Liver (tissue), 9 donors: ENCODE data around the gene ITFG1. TPM values are rescaled to one million over a fixed set of nuclear protein-coding genes. Genes with fewer than 3 reads are reported as not detected.

ENCODE experiments used
- DNase-seq: peaks from one replicate; pipeline ENCODE4 v3.0.0-alpha.2; 2017; ENCODE audit warnings: low spot score
- H3K27ac ChIP-seq, 2 donors: one replicate each; pipeline ENCODE4 v1.7.0; 2013; ENCODE audit warnings: inconsistent platforms in 2 of 2, low read length in 2 of 2, control low read depth in 1 of 2, low read depth in 1 of 2, mild to moderate bottlenecking in 1 of 2
- H3K27me3 ChIP-seq, 4 donors: one replicate each; pipeline versions ENCODE4 v1.6.1 to v1.7.0; 2013; ENCODE audit warnings: low read length in 3 of 4, inconsistent platforms in 1 of 4, mild to moderate bottlenecking in 1 of 4, moderate library complexity in 1 of 4; ENCODE audit not compliant: control insufficient read depth in 4 of 4, insufficient read depth in 4 of 4
- H3K36me3 ChIP-seq, 4 donors: one replicate each; pipeline versions ENCODE4 v1.6.1 to v1.7.0; 2013; ENCODE audit warnings: low read length in 3 of 4, mild to moderate bottlenecking in 3 of 4, low read depth in 1 of 4, moderate library complexity in 1 of 4; ENCODE audit not compliant: control insufficient read depth in 4 of 4, insufficient read depth in 3 of 4
- H3K4me1 ChIP-seq, 4 donors: one replicate each; pipeline versions ENCODE4 v1.6.1 to v1.7.0; 2013; ENCODE audit warnings: low read length in 3 of 4, mild to moderate bottlenecking in 3 of 4, moderate library complexity in 1 of 4; ENCODE audit not compliant: control insufficient read depth in 4 of 4, insufficient read depth in 4 of 4
- H3K4me3 ChIP-seq, 3 donors: one replicate each; pipeline versions ENCODE4 v1.6.1 to v1.7.0; 2013; ENCODE audit warnings: low read length in 3 of 3, control low read depth in 1 of 3, low read depth in 1 of 3, mild to moderate bottlenecking in 1 of 3
- H3K9ac ChIP-seq, 2 donors: one replicate each; pipeline ENCODE4 v1.7.0; 2013; ENCODE audit warnings: low read length in 2 of 2, mild to moderate bottlenecking in 2 of 2, moderate library complexity in 2 of 2, control low read depth in 1 of 2, low read depth in 1 of 2
- H3K9me3 ChIP-seq, 4 donors: one replicate each; pipeline versions ENCODE4 v1.6.1 to v1.7.0; 2013; ENCODE audit warnings: low read length in 3 of 4; ENCODE audit not compliant: control insufficient read depth in 4 of 4
- EGR1 ChIP-seq, 2 donors: IDR thresholded peaks; 2 replicates each; pipeline ENCODE4 v1.6.1; 2016 to 2018; ENCODE audit warnings: antibody characterized with exemption in 2 of 2, low read depth in 2 of 2
- FOXA1 ChIP-seq: IDR thresholded peaks from 2 replicates; pipeline ENCODE4 v1.6.1; 2016; ENCODE audit warnings: antibody characterized with exemption
- FOXA2 ChIP-seq: IDR thresholded peaks from 2 replicates; pipeline ENCODE4 v1.6.1; 2016; ENCODE audit warnings: antibody characterized with exemption
- GABPA ChIP-seq, 2 donors: IDR thresholded peaks in 1 of 2; conservative IDR thresholded peaks in 1 of 2; 2 replicates each; pipeline ENCODE4 v1.6.1; 2016; ENCODE audit warnings: antibody characterized with exemption in 2 of 2, mild to moderate bottlenecking in 1 of 2, moderate library complexity in 1 of 2
- HNF4A ChIP-seq, 2 donors: conservative IDR thresholded peaks; 2 replicates each; pipeline ENCODE4 v1.6.1; 2016; ENCODE audit warnings: antibody characterized with exemption in 2 of 2, mild to moderate bottlenecking in 2 of 2
- HNF4G ChIP-seq: IDR thresholded peaks from 2 replicates; pipeline ENCODE4 v1.6.1; 2016; ENCODE audit warnings: antibody characterized with exemption
- JUND ChIP-seq, 2 donors: IDR thresholded peaks; 2 replicates each; pipeline ENCODE4 v1.6.1; 2016; ENCODE audit warnings: antibody characterized with exemption in 2 of 2
- NR2F2 ChIP-seq: IDR thresholded peaks from 2 replicates; pipeline ENCODE4 v1.6.1; 2016; ENCODE audit warnings: antibody characterized with exemption
- RAD21 ChIP-seq, 2 donors: IDR thresholded peaks; 2 replicates each; pipeline ENCODE4 v1.6.1; 2016; ENCODE audit warnings: antibody characterized with exemption in 2 of 2, mild to moderate bottlenecking in 2 of 2
- RXRA ChIP-seq, 2 donors: IDR thresholded peaks; 2 replicates each; pipeline ENCODE4 v1.6.1; 2017 to 2018; ENCODE audit warnings: antibody characterized with exemption in 2 of 2, mild to moderate bottlenecking in 1 of 2
- SP1 ChIP-seq: IDR thresholded peaks from 2 replicates; pipeline ENCODE4 v1.6.1; 2018; ENCODE audit warnings: antibody characterized with exemption, mild to moderate bottlenecking
- TAF1 ChIP-seq: conservative IDR thresholded peaks from 2 replicates; pipeline ENCODE4 v1.6.1; 2016; ENCODE audit warnings: antibody characterized with exemption, mild to moderate bottlenecking
- YY1 ChIP-seq: IDR thresholded peaks from 2 replicates; pipeline ENCODE4 v1.6.1; 2016; ENCODE audit warnings: antibody characterized with exemption, mild to moderate bottlenecking
- polyA plus RNA-seq, 2 donors: library from polyadenylated mRNA; stranded (reverse) in 1 of 2; unstranded in 1 of 2; fragments of 200-250 nt in 1 of 2; fragments of >200 nt in 1 of 2; fragmentation: Nextera tagmentation in 1 of 2; extraction: Ambion mirVana in 1 of 2; gene quantifications; one replicate each; pipeline versions ENCODE4 v1.2.1 to v1.2.3, GENCODE V29; 2013 to 2015
- total RNA-seq, 2 donors: library from RNA; depleted of rRNA; stranded (reverse); fragments of >200 nt; gene quantifications; one replicate each; pipeline ENCODE4 v1.2.3, GENCODE V29; 2014
- TF ChIP-seq, protein P1 (sequence below): IDR thresholded peaks from 2 replicates; pipeline ENCODE4 v1.6.1; 2016; ENCODE audit warnings: antibody characterized with exemption
- TF ChIP-seq, protein P2 (sequence below): IDR thresholded peaks from 2 replicates; pipeline ENCODE4 v1.6.1; 2016; ENCODE audit warnings: antibody characterized with exemption
- TF ChIP-seq, protein P3 (sequence below): IDR thresholded peaks from 2 replicates; pipeline ENCODE4 v1.6.1; 2016; ENCODE audit warnings: antibody characterized with exemption, mild to moderate bottlenecking
- TF ChIP-seq, protein P4 (sequence below): fragments of 150-350 bp; IDR thresholded peaks from 2 replicates; pipeline ENCODE4 v1.5.1; 2017; ENCODE audit warnings: improper control_type of control experiment, low read depth, low read length; ENCODE audit not compliant: missing input control
- TF ChIP-seq, protein P5 (sequence below): IDR thresholded peaks from 2 replicates; pipeline ENCODE4 v1.6.1; 2016; ENCODE audit warnings: antibody characterized with exemption
- donor health status: healthy.
- donor health status: healthy.
- donor health status: healthy.
- donor health status: healthy.
- donor health status: healthy.

ITFG1 gene
- total and polyA plus RNA-seq, 4 donors: 31.1 to 51.0 (median 36.5) TPM

DNA sequence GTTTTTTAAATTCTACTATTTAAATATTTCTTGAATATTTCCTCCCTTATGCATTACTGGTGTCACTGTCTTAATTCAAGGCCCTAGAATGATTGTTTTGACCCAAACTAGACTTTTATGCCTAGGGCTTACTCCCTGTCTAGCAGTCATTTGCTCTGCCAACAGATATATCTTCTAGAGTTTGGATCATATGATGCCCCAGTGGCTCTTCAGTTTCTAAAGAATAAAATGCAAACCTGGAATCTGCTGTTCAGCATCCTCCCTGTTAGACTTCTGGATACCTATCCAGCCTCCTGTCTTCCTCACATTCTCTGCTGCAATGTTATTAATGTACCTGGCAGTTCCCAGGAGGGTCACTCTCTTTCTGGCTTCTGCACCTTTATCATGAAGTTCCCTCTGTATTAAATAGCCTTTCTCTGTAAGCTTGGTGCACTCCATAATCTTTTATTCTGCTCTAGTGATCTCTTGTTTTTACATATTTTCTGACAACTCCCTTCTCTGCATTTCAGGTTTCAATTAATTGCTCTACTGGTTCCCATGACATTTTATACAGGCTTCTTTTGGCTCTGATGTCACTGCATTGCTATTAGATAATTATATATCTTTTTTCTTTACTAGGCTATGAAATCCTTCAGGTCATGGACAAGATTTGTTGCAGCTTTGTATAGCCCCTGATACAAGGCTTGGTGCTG is 15.9 kb upstream of the ITFG1 start:
- TF ChIP-seq FOXA1 (no peak), FOXA2 (no peak), TAF1 (no peak), RAD21 (IDR thresholded peaks at IDR 0.05) (no peak), EGR1 (IDR thresholded peaks at IDR 0.05; ENCODE audit: low read depth in 2 of 2) (no peak), GABPA (IDR thresholded peaks at IDR 0.05 in 1 of 2, conservative IDR thresholded peaks at IDR 0.05 in 1 of 2) (no peak), NR2F2 (no peak), YY1 (no peak), JUND (IDR thresholded peaks at IDR 0.05) (no peak), HNF4A (conservative IDR thresholded peaks at IDR 0.05) (no peak), SP1 (no peak), RXRA (IDR thresholded peaks at IDR 0.05) (no peak), HNF4G (no peak)
- TF ChIP-seq, protein P1, sequence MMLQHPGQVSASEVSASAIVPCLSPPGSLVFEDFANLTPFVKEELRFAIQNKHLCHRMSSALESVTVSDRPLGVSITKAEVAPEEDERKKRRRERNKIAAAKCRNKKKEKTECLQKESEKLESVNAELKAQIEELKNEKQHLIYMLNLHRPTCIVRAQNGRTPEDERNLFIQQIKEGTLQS: no peak
- TF ChIP-seq, protein P2, sequence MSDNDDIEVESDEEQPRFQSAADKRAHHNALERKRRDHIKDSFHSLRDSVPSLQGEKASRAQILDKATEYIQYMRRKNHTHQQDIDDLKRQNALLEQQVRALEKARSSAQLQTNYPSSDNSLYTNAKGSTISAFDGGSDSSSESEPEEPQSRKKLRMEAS: no peak
- TF ChIP-seq, protein P3, sequence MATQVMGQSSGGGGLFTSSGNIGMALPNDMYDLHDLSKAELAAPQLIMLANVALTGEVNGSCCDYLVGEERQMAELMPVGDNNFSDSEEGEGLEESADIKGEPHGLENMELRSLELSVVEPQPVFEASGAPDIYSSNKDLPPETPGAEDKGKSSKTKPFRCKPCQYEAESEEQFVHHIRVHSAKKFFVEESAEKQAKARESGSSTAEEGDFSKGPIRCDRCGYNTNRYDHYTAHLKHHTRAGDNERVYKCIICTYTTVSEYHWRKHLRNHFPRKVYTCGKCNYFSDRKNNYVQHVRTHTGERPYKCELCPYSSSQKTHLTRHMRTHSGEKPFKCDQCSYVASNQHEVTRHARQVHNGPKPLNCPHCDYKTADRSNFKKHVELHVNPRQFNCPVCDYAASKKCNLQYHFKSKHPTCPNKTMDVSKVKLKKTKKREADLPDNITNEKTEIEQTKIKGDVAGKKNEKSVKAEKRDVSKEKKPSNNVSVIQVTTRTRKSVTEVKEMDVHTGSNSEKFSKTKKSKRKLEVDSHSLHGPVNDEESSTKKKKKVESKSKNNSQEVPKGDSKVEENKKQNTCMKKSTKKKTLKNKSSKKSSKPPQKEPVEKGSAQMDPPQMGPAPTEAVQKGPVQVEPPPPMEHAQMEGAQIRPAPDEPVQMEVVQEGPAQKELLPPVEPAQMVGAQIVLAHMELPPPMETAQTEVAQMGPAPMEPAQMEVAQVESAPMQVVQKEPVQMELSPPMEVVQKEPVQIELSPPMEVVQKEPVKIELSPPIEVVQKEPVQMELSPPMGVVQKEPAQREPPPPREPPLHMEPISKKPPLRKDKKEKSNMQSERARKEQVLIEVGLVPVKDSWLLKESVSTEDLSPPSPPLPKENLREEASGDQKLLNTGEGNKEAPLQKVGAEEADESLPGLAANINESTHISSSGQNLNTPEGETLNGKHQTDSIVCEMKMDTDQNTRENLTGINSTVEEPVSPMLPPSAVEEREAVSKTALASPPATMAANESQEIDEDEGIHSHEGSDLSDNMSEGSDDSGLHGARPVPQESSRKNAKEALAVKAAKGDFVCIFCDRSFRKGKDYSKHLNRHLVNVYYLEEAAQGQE: no peak
- TF ChIP-seq, protein P4, sequence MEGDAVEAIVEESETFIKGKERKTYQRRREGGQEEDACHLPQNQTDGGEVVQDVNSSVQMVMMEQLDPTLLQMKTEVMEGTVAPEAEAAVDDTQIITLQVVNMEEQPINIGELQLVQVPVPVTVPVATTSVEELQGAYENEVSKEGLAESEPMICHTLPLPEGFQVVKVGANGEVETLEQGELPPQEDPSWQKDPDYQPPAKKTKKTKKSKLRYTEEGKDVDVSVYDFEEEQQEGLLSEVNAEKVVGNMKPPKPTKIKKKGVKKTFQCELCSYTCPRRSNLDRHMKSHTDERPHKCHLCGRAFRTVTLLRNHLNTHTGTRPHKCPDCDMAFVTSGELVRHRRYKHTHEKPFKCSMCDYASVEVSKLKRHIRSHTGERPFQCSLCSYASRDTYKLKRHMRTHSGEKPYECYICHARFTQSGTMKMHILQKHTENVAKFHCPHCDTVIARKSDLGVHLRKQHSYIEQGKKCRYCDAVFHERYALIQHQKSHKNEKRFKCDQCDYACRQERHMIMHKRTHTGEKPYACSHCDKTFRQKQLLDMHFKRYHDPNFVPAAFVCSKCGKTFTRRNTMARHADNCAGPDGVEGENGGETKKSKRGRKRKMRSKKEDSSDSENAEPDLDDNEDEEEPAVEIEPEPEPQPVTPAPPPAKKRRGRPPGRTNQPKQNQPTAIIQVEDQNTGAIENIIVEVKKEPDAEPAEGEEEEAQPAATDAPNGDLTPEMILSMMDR: no peak
- TF ChIP-seq, protein P5, sequence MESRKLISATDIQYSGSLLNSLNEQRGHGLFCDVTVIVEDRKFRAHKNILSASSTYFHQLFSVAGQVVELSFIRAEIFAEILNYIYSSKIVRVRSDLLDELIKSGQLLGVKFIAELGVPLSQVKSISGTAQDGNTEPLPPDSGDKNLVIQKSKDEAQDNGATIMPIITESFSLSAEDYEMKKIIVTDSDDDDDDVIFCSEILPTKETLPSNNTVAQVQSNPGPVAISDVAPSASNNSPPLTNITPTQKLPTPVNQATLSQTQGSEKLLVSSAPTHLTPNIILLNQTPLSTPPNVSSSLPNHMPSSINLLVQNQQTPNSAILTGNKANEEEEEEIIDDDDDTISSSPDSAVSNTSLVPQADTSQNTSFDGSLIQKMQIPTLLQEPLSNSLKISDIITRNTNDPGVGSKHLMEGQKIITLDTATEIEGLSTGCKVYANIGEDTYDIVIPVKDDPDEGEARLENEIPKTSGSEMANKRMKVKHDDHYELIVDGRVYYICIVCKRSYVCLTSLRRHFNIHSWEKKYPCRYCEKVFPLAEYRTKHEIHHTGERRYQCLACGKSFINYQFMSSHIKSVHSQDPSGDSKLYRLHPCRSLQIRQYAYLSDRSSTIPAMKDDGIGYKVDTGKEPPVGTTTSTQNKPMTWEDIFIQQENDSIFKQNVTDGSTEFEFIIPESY: no peak
- Histone ChIP-seq H3K9ac (no peak overlapping the region), H3K4me3 (no peak overlapping the region), H3K9me3 (no peaks in the 10 kb centered on the region), H3K4me1 (no peaks in the 10 kb centered on the region), H3K36me3 (peaks cover 0 to 2% (median 0%) of the 10 kb centered on the region in 4 donors), H3K27me3 (no peaks in the 10 kb centered on the region), H3K27ac (no peak overlapping the region)
- DNase-seq: no peak
